ENCODE measurements around the gene MYO1B.

GRCh38 chr2:191350826-191351225 is 105.6 kb downstream of the MYO1B start:
- no peak for TF ChIP-seq BACH1 (IDR thresholded peaks at IDR 0.05; ENCODE audit: borderline replicate concordance)
- no peak for TF ChIP-seq RAD51 (IDR thresholded peaks at IDR 0.05)
- no peak for TF ChIP-seq POLR2AphosphoS2 (IDR thresholded peaks at IDR 0.05; ENCODE audit: low read depth, low read length)
- no peak for TF ChIP-seq E4F1 (IDR thresholded peaks at IDR 0.05; ENCODE audit: borderline replicate concordance, partially characterized antibody)
- TF ChIP-seq, protein P1, sequence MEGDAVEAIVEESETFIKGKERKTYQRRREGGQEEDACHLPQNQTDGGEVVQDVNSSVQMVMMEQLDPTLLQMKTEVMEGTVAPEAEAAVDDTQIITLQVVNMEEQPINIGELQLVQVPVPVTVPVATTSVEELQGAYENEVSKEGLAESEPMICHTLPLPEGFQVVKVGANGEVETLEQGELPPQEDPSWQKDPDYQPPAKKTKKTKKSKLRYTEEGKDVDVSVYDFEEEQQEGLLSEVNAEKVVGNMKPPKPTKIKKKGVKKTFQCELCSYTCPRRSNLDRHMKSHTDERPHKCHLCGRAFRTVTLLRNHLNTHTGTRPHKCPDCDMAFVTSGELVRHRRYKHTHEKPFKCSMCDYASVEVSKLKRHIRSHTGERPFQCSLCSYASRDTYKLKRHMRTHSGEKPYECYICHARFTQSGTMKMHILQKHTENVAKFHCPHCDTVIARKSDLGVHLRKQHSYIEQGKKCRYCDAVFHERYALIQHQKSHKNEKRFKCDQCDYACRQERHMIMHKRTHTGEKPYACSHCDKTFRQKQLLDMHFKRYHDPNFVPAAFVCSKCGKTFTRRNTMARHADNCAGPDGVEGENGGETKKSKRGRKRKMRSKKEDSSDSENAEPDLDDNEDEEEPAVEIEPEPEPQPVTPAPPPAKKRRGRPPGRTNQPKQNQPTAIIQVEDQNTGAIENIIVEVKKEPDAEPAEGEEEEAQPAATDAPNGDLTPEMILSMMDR (IDR thresholded peaks at IDR 0.05 in 2 of 3, conservative IDR thresholded peaks at IDR 0.05 in 1 of 3; ENCODE audit: control insufficient read depth in 2 of 3, extremely low read depth in 1 of 3, insufficient read depth in 1 of 3, low read depth in 3 of 3, low read length in 3 of 3): no peak

All from GM12878 (cell line).